ENCODE data around the gene LETM1.

DNA sequence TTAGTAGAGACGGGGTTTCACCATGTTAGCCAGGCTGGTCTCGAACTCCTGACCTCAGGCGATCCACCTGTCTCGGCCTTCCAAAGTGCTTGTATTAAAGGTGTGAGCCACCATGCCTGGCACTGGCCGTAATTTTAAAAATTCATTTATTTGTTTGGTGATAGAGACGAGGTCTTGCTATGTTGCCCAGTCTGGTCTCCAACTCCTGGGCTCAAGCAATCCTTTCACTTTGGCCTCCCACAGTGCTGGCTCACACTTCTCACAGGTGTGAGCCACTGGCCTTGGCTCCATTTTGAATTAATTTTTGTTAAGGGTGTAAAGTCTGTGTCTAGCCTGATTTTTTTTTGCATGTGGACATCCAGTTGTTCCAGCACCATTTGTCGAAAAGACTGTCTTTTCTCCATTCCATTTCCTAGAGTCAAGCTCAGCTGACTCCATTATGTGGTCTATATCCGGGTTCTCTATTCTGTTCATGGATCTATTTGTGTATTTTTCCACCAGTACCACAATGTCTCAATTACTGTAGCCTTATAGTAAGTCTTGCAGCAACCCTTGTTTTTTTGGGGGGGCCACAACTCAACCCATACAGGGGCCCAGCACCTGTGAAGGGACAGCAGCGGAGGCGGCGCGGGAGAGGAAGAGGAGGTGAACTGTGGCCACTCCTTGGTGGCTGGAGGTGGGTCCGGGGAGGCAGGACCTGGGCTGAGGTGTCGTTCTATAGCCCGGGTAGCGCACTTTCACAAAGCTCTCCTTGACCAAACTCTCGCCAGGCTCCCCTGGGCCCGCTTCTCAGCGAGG lies 13.8 kb upstream of the LETM1 start:
- TF ChIP-seq, protein P1, sequence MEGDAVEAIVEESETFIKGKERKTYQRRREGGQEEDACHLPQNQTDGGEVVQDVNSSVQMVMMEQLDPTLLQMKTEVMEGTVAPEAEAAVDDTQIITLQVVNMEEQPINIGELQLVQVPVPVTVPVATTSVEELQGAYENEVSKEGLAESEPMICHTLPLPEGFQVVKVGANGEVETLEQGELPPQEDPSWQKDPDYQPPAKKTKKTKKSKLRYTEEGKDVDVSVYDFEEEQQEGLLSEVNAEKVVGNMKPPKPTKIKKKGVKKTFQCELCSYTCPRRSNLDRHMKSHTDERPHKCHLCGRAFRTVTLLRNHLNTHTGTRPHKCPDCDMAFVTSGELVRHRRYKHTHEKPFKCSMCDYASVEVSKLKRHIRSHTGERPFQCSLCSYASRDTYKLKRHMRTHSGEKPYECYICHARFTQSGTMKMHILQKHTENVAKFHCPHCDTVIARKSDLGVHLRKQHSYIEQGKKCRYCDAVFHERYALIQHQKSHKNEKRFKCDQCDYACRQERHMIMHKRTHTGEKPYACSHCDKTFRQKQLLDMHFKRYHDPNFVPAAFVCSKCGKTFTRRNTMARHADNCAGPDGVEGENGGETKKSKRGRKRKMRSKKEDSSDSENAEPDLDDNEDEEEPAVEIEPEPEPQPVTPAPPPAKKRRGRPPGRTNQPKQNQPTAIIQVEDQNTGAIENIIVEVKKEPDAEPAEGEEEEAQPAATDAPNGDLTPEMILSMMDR (IDR thresholded peaks at IDR 0.05; ENCODE audit: control extremely low read depth in 1 of 3, insufficient read depth in 1 of 3, low read depth in 1 of 3, low read length in 3 of 3): no peak
- TF ChIP-seq POLR2AphosphoS5 (IDR thresholded peaks at IDR 0.05; ENCODE audit: low read depth, low read length) (no peak), SP1 (IDR thresholded peaks at IDR 0.05; ENCODE audit: low read depth, low read length) (no peak), RAD21 (IDR thresholded peaks at IDR 0.05 in 1 of 2, conservative IDR thresholded peaks at IDR 0.05 in 1 of 2; ENCODE audit: low read depth in 2 of 2, low read length in 2 of 2) (no peak), EZH2 (IDR thresholded peaks at IDR 0.05; ENCODE audit: low read depth, low read length, severe bottlenecking) (no peak), POLR2A (IDR thresholded peaks at IDR 0.05; ENCODE audit: control extremely low read depth in 1 of 2, low read depth in 2 of 2, low read length in 2 of 2) (no peak), JUND (IDR thresholded peaks at IDR 0.05; ENCODE audit: low read length) (no peak), ZNF274 (IDR thresholded peaks at IDR 0.05; ENCODE audit: borderline replicate concordance, extremely low read depth, low read length) (no peak)
- TF ChIP-seq, protein P2, sequence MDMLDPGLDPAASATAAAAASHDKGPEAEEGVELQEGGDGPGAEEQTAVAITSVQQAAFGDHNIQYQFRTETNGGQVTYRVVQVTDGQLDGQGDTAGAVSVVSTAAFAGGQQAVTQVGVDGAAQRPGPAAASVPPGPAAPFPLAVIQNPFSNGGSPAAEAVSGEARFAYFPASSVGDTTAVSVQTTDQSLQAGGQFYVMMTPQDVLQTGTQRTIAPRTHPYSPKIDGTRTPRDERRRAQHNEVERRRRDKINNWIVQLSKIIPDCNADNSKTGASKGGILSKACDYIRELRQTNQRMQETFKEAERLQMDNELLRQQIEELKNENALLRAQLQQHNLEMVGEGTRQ (IDR thresholded peaks at IDR 0.05; ENCODE audit: low read length): no peak
